HTERT RPE-1 (cell line): ENCODE results near the gene POPDC3.
"Not testable (repeated sequence)": the region's sequence is repeated elsewhere in the genome, so short reads cannot be mapped to it uniquely, and the experiment has no call there.

Experiments
- in situ Hi-C: fragments of 300-500 bp; cut with MboI; formaldehyde crosslinking; loops from 4 replicates; pipeline ENCODE4 v1.14.3; 2020; ENCODE audit warnings: low sequenced_read_pairs

The POPDC3 gene

GRCh38 chr6:105179244-105180065, at the start of gene POPDC3:
TSS of gene POPDC3 (minus strand) at chr6:105180014. CDS start at chr6:105161909, 18,105 bp downstream.
- in situ Hi-C loops: no loop called here

GRCh38 chr6:105227295-105227767, 47.5 kb upstream of the POPDC3 start:
- in situ Hi-C loops: no loop called here

GRCh38 chr6:105226598-105227294, 46.9 kb upstream of the POPDC3 start:
- in situ Hi-C loops: no loop called here

- in situ Hi-C loops: no loop called here
Observed at GRCh38 chr6:105223242-105223641, 43.4 kb upstream of the POPDC3 start.

- in situ Hi-C loops: not testable (repeated sequence)
Observed at GRCh38 chr6:105221219-105221618, 41.4 kb upstream of the POPDC3 start.

- in situ Hi-C loops: no loop called here
Observed at GRCh38 chr6:105220186-105220585, 40.4 kb upstream of the POPDC3 start.

- in situ Hi-C loops: not testable (repeated sequence)
Observed at GRCh38 chr6:105219218-105219617, 39.4 kb upstream of the POPDC3 start.

GRCh38 chr6:105215506-105215905, 35.7 kb upstream of the POPDC3 start:
- in situ Hi-C loops: no loop called here

- in situ Hi-C loops: no loop called here
Observed at GRCh38 chr6:105214668-105215067, 34.9 kb upstream of the POPDC3 start.

- in situ Hi-C loops: no loop called here
Observed at GRCh38 chr6:105213272-105213671, 33.5 kb upstream of the POPDC3 start.

- in situ Hi-C loops: no loop called here
Observed at GRCh38 chr6:105212587-105212986, 32.8 kb upstream of the POPDC3 start.

GRCh38 chr6:105211831-105212230, 32.0 kb upstream of the POPDC3 start:
- in situ Hi-C loops: no loop called here

GRCh38 chr6:105210932-105211531, 31.2 kb upstream of the POPDC3 start:
- in situ Hi-C loops: no loop called here

- in situ Hi-C loops: no loop called here
Observed at GRCh38 chr6:105209950-105210706, 30.3 kb upstream of the POPDC3 start.

- in situ Hi-C loops: no loop called here
Observed at GRCh38 chr6:105207524-105208269, 27.9 kb upstream of the POPDC3 start.

GRCh38 chr6:105204768-105205167, 25.0 kb upstream of the POPDC3 start:
- in situ Hi-C loops: no loop called here

- in situ Hi-C loops: no loop called here
Observed at GRCh38 chr6:105204331-105204730, 24.5 kb upstream of the POPDC3 start.

GRCh38 chr6:105202486-105202885, 22.7 kb upstream of the POPDC3 start:
- in situ Hi-C loops: no loop called here

GRCh38 chr6:105200133-105200730, 20.4 kb upstream of the POPDC3 start:
- in situ Hi-C loops: no loop called here

GRCh38 chr6:105199711-105200110, 19.9 kb upstream of the POPDC3 start:
- in situ Hi-C loops: no loop called here
